Activated CD4-positive, alpha-beta T cell treated with anti-CD3 and anti-CD28 coated beads for 1 hour (primary cell): ENCODE measurements around the gene FHL3.
"Not testable (repeated sequence)": the region's sequence is repeated elsewhere in the genome, so short reads cannot be mapped to it uniquely, and the experiment has no call there.

Experiments used
- DNase-seq: peaks from one replicate; pipeline ENCODE4 v3.0.0-alpha.2; 2020

Gene FHL3

DNA sequence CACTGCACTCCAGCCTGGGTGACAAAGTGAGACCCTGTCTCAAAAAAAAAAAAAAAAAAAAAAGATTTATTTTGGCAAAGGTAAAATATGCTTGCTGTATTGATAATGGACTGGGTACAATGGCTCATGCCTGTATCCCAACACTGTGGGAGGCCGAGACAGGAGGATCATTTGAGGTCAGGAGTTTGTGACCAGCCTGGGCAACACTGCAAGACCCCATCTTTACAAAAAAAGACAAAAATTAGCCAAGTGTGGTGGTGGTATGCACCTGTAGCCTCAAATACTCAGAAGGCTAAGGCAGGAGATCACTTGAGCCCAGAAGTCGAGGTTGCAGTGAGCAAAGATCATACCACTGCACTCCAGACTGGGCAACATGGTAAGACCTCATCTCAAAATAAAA, 21.8 kb downstream of the FHL3 start:
- DNase-seq: no peak

DNA sequence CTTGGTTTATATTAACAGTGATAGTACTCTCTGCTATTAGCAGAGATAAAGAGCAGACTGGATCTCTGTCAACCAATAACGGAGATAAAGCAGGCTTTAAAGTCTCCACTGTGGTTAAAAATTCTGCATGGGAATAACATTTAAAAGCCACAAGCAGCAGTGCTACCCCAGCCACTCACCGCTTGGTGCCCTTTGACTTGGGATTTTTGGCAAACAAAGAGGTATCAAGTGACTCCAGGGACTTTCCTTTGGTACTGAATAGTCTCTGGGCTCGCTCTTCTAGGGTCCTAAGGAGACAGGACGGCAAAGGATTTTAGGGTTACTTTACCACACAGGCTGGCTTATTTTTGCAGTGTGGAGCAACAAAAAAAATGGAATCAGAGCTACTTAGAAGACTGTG, 26.8 kb downstream of the FHL3 start:
- DNase-seq: no peak

DNA sequence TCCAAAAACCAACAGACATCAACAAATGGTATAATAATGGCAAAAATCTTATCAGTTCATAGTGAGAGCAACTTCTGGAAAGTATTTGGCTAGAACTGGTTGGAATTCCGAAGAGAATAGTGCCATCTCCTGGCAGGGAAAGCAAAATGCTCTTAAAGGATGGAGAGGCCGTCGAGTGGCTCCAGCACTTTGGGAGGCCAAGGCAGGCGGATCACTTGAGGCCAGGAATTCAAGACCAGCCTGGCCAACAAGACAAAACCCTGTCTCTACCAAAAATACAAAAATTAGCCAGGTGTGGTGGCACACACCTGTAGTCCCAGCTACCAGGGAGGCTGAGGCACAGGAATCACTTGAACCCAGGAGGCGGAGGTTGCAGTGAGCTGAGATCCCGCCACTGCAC, 30.2 kb downstream of the FHL3 start:
- not testable (repeated sequence) for DNase-seq

DNA sequence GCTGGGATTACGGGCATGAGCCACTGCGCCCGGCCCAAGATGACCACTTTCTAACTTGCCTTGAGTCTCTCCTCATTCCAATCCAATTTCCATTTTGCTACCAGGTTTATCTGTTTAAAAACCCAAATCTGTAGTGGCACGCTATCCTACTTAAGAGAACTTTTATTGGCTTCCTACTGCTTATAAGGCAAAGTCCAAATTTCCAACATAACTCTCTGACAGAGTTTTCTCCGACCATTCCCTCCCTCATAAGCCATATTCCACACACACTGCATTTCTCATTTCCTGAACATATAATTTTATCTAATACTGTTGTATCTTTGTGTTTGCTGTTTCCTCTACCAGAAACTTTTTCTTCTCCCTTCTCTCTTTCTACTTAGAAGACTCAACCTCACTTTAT, 30.7 kb downstream of the FHL3 start:
- no peak for DNase-seq

DNA sequence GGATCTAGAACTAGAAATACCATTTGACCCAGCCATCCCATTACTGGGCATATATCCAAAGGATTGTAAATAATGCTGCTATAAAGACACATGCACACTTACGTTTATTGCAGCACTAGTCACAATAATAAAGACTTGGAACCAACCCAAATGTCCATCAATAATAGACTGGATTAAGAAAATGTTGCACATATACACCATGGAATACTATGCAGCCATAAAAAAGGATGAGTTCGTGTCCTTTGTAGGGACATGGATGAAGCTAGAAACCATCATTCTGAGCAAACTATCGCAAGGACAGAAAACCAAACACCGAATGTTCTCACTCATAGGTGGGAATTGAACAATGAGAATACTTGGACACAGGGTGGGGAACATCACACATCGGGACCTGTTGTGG, 31.6 kb downstream of the FHL3 start:
- DNase-seq: not testable (repeated sequence)

DNA sequence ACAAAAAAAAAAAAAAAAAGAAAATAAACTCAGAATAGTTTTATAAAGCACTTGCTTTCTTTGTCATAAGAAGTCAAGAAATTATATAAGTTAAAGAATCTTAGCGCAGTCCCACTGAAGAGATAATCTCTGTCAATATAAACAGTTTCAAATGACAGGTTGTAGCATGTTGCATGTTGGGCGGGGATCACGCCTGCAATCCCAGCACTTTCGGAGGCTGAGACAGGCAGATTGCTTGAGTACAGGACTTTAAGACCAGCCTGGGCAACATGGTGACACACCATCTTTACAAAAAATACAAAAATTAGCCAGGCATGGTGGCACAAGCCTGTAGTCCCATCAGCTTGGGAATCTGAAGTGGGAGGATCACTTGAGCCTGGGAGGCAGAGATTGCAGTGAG, 40.0 kb downstream of the FHL3 start:
- DNase-seq: no peak

DNA sequence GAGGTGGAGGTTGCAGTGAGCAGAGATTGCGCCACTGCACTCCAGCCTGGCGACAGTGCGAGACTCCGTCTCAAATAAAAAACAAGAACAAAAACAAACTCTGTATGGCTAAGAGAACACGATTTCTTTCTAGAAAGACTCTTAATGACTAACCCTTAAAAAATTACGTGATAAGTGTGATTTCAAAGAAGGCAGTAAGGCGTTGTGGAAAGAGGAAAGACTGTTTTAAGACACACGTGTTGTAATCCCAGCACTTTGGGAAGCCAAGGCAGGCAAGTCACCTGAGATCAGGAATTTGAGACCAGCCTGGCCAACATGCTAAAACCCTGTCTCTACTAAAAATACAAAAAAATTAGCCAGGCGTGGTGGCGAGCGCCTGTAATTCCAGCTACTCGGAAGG, 41.2 kb downstream of the FHL3 start:
- not testable (repeated sequence) for DNase-seq

DNA sequence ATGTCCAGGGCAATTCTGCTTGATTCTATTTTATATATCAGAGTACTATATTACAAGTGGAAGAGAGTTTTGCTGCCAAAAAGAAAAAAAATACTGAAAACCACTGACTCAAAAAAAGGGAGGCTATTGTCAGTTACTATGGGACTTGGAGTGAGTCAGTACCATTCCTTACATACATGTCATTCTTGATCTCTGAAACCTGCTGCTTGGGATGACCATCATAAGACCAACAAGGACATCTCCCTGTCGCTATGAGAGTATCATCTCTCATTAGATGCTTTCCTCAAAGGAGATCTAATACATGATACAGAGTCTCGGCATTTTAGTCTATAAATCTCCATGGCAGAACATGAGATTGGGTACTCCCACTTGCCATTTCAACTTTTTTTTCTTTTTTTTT, 46.6 kb downstream of the FHL3 start:
- DNase-seq: no peak

DNA sequence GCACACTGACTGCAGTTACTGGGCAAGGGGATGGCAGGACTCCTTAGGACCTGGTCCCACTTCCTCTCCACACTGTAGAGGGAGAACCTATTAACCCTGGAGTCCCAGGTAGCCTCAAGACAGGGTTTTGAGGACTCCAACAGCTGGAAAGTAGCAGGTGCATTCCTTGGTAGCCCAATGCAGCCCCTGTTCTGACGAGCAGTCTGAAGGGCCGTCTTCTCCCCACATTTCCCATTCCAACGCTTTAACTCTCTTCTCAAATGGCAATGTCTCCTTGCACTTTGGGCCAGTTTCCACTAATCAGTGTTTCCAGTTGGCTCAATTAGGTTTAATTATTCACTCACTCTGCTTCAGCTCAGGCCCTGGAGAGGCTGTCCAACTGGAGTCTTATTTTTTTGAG, 49.6 kb downstream of the FHL3 start:
- no peak for DNase-seq

DNA sequence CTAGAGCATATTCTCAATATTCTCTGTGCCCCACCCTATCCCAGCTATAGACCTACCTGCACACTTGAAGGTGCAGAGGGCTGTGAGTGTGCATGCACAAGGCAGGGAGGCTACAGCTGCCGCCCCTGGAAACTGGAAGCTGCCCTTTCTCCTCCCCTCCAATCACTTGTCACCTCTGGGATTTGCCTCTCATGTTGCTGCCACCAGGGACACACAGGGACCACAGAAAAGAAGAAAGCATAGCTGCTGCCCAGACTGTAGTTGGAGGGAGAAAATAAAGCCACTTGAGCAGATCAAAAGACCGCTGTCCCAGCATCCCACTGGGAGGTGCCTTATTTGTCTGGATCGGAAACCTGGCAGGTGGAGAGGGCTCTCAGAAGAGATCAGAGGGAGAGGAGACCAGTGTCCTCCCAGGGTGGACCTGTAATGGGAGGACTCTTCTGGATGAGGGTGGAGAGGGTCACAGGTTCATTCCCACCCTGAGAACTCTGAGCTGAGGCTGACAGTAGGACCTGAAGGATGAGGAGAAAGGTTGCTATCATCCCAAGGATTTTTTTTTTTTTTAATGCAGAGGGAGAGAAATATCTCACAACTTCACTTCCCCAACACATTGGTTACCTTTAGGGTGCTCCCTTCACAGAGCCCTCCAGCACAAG, 50.9 kb downstream of the FHL3 start:
- no peak for DNase-seq

DNA sequence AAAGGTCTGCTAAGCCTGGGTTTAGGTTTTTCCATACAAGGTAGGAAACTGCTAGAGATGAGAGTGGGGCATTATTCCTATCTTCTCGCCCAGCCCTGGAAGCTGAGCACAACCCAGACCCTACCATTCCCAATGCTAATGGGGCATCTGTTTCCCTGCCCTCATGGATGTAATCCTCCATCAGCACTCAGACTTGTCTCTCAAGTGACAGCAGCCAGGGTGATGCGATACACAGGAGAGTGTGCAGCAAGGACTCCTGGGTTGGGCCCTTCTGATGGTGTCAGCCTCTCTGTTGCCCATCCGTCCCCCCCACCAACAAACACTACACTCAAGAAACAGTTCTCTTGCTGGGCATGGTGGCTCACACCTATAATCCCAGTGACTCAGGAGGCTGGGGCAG, 52.6 kb downstream of the FHL3 start:
- DNase-seq: no peak

DNA sequence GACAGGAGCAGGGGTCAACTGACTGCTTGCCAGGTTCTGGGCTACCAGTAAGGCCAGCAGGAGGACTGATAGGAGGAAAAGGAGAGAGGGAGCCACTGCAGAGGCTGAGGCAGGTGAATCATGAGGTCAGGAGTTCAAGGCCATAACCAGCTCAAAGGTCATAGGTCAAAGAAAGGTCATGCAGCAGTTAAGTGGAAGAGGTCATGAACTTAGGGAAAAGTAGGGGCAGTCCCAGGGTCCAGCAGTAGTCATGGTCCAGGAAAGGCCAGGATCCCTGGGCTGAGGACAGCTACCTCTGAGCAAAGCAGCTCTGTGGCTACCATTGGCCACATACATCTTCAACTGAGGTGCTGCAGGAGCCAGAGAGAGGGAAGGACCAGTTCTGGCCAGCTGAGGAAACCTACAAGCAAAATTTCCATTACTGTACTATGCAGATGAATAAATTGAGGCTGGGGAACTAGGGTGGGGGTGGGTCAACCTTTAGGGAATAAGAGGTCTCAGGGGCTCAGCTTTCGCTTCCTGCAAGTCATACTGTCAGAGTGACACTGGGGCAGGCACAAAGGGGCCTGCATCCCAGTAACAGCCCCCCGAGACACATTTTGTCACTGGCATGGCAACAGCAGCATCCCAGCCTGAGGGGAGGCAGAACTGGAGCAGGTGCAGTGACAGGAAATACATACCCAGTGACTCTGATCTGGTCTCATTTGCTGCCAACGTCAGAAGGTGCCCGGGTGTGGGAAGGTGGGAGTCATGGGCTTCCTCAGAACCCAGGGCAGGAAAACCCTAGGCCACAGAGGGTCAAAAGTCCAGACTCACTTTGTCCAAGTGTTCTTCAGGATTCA, 53.3 kb downstream of the FHL3 start:
- no peak for DNase-seq

DNA sequence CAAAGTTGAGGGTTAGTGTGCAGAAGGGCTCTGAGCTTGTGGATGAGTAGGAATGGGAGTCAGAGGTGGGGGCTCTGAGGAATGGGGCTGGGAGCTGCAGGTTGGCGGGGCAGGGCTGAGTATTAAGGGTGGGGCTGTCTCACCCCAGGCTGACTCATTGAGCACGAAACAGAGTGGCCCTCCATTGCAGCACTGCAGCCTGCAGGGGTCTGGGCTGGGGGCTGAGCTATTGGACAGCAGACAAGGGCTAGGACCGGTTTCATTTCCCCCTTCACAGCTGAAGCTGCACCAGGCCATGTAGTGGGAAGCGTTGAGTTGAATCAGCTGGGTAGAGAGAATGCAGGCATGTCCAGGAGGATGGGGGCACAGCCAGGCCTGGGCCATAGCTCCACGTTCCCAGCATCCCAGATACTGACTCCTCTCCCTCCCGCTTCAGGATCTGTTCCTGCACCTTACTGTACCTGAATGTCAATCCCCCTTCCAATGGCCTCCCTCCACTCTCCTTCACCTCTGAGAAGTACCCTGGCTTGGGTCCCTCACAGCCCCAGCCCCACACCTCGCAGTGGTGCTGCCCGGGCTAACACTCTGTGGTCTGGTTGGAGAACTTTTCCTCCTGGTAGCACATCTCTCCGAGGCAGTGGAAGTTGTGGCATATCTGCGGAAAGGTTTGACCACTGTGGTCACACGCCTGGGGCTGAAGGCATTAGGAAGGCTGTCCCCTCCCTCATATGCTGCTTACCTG, 54.1 kb downstream of the FHL3 start:
- no peak for DNase-seq

DNA sequence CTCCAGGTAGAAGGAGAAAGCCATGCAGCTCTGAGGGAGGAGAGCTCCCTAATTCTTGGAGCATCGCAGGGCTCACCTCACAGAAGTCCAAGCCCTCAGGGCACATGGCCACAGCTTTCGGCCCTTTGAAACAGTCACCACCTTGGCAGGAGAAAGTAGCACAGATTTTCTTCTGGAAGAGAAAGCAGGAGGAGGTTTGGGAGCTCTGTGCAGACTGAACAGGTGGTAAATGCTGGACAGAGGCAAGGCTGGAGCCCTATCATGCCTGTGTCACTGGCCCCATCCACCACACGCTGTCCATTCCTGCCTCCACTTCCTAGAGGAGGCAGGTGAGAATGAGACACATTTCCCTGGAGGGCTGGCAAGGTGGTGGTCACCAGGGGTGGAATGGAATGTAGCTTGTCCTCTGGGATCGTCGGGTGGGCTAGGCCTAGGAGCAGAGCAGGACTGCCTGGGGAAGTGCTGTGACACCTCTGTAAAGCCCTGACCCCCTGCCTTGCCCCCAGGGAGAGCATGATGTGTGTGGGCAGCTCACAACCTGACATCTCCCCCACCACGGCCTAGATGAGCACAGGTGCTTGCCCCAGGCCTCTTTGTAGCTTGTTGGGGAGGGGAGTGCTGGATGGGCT, 55.7 kb downstream of the FHL3 start:
- DNase-seq: no peak

DNA sequence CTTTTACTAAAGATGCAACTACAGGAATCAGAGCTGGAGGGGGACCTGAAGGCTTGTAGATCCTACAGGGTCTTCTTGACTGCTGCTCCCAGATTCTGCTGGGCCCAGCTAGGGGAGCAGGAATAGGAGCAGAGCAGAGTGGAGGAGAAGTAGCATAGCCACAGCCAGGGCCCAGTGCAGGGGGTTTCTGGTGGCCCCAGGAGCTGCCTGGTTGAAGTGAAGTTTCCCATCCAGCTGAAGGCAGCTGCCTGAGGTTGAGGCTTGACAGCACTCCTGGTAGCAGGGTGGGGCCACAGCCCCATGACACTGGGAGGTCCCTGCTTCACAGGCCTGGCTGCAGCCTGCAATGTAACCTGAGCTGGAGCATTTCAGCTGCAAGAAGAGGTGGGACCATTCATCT, 56.5 kb downstream of the FHL3 start:
- DNase-seq: no peak

DNA sequence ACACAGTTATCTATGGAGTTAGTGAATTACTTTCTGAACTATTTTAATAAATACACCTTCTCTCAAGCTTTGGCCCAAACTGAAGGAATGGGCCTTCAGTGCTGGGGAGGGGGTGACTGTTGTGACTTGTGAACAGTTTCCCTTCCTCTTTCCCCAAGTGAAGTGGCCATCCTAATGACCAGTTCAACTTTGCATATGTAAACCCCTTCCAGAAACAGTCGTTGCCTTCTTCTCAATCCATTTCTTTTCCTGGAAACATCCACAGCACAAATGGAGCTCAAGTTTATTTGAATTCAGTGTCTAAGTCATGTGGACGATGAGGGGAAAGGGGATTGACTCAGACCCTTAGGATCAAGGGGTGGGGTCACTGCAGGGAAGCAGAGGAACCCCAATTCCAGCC, 57.1 kb downstream of the FHL3 start:
- no peak for DNase-seq

DNA sequence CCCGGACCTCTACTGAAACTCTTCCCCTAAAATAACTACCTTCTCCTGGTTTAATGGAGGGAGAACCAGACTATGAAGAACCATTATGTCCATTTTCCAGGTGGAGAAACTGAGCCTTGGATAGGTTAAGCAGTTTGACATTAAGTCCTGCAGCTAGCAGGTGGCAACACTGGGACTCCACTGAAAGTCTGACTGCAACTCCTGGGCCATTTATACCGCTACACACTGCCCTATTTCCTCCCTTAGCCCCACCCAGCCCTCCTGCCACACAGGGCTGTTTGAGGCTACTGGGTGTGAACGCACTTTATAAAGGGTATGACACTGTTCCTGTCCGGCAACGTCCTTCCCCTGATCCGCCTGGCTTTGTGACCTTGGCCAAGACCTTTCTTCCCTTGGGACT, 58.0 kb downstream of the FHL3 start:
- DNase-seq: no peak
